Fibroblast of peridontal ligament (primary cell): ENCODE measurements around the gene SCARB1.

Experiments
- DNase-seq: peaks from one replicate; pipeline ENCODE4 v3.0.0-alpha.2; 2010; ENCODE audit errors: extremely low read depth

SCARB1 gene

DNA sequence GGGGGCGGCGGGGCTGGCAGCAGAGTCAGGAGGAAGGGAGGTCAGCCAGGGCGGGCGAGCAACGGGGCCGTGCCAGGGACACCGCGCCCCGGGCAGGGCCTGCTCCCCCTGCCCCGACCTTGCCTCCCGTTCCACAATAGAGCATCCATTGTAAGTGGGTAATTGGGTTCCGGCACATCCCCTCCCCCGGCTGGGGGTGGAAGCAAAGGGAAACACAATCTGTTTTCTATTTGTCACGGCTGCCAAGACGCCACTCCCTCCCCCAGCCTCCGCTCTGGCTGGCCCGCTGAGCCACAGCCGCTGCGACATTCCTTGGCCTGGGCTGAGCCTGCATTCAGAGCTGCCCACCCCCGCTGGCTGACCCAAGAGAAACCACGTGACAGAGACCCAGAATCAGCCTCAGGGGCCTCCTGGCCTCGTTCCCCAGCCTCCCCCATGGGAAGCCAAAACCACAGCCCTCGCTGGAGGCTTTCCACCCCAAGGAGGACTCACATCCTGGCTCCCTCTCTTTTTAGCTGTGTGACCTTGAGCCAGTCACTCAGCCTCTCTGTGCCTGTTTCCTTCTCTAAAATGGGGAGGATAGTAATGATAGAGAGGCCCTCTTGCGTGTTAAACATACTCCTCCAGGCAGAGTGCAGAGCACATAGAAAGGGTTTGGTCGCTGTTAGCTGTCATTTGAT lies 117.6 kb downstream of the SCARB1 start:
- DNase-seq = peak; percentile 93

DNA sequence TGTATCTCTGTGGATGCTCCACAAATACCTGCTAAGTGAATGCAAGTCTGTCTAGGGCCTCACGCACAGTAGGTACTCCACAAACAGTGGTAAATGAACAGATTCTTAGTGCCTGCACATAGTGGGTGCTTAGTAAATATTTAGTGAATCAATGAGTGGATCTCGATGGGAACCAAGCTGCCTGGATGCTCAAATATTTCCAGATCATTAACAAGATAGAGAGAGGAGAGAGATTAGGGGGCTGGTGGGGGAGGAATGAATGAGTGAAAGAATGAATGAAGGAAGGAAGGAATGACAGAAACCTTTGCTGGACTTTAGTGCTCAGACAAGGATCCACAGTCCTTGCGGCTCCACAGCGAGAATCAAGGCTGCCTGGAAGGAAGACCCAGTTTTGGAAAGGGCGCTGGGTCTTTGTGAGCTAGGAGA lies 118.2 kb downstream of the SCARB1 start:
- no peak for DNase-seq

DNA sequence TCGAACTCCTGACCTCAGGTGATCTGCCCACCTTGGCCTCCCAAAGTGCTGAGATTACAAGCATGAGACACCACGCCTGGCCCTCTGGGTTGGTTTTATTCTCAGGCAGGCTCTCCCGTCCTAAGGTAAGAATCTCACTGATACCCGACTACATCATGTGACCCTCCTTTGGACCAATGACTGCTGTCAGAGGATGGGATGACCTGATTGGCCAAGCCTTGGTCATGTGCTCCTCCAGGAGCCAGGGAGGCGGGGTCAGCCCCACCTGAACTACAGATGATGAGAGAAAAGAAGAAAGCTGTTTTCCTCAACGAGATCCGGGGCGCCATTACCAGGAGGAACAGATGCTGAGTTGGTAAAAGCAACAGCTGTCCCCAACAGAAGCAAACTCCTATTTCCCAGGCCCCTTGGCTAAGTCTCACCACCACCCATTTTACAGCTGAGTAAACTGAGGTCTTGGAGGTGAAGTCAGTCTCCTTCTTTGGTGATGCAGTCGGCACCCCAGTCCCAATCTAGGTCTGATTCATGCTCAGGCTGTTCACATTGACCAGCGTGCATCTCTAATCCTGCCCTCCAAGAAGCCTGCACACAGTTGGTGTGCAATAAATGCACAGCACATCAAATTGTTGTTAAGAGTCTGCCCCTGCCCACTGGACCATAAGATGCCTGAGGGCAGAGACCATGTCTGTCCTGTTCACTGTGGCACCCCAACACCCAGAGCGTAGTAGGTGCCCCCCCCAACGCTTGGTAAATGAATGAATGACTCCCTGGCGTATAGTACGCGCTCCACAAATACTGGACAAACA lies 118.8 kb downstream of the SCARB1 start:
- DNase-seq = no peak

DNA sequence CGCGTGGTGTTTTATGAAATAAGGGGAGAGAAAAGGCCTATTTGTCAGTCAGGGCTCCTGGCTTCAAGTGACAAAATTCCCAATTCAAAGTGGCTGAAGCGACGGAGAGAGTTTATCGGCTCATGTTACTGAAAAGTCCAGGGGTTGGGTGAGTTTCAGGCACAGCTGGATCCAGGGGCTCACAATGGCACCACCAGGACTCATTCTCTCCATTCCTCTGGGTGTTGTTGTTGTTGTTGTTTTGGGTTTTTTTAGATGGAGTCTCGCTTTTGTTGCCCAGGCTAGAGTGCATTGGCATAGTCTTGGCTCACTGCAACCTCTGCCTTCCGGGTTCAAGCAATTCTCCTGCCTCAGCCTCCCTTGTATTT lies 119.4 kb downstream of the SCARB1 start:
- no peak for DNase-seq

DNA sequence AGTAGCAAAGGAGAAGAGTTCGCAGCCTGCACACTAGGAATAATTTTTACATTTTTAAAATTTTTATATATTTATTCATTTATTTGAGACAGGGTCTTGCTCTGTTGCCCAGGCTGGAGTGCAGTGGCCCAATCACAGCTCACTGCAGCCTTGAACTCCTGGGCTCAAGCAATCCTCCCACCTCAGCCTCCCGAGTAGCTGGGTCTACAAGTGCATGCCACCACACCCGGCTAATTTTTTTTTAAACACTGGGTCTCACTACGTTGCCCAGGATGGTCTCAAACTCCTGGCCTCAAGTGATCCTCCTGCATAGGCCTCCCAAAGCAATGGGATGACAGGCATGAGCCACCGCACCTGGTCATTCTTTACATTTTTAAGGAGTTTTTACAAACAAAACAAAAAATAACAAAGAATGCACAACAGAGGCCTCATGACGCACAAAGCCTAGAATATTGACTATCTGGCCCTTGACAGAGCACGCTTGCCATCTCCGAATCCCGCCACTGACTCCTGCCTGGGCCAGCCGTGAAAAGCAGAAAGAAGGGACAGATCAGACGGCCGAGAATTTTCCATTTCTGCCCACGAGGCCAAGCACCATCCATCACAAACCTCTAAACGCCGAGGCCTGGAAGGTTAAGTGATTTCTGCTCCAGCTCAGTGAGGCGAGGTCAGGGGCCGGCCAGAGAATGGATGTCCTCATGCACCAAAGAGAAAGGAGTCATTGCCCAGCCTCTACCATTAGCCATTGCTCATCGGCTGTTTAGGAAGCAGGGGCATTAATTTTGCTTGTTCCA lies 120.0 kb downstream of the SCARB1 start:
- DNase-seq = no peak

DNA sequence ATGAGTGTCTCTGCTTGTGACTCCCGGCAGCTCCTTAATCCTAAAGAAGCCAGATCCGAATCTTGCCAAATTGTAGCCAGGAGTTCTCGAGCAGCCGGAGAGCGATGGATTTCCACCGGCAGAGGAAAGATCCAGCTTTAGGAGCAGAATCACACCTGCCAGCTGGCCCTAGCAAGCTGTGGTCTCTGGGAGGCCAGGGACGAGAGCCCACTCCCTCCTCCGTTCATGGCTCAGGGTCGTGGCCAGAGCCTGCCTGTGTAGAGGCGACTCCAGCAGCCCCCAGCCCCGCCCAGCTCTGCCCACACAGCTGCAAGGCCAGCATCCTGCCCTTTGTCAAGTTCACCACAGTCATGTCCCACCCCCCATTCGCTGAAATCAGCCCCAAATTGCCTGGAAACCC lies 121.0 kb downstream of the SCARB1 start:
- DNase-seq = no peak

DNA sequence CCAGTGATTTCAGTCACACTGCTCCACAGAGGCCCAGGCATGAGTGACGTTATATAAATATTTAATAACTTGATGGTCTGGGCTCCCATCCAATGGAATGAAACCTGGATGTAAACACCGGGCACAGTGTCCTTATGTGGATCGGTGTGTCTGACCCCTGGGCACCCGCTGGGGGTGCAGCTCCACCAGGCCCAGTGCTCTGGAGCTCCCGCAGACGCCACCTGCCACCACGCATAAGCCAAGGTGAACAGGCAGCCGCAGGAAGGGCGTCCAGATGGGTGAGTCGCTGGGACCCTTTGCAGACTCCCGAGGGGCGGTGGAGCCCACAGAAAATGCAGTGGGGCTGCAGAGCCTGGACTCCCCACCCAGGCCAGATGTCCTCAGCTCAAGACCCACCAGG lies 121.6 kb downstream of the SCARB1 start:
- DNase-seq = no peak

DNA sequence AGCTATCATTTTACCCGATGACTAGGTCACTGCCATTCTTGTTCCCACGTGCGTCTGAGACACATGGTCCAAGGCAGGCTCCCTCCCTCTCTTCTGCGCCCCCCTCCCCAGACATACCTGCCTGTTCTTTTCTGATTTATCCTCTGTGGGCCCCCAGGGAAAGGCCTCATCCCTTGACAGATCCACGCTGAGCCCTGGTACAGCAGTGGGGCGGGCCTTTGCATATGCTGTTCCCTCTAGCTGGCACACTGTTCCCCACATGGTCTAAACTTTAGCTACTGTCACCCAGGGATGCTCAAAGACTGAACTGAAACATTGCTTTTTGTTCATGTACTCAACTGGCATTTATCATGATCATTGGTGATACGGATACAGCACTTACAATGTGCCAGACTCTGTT lies 122.5 kb downstream of the SCARB1 start:
- no peak for DNase-seq

DNA sequence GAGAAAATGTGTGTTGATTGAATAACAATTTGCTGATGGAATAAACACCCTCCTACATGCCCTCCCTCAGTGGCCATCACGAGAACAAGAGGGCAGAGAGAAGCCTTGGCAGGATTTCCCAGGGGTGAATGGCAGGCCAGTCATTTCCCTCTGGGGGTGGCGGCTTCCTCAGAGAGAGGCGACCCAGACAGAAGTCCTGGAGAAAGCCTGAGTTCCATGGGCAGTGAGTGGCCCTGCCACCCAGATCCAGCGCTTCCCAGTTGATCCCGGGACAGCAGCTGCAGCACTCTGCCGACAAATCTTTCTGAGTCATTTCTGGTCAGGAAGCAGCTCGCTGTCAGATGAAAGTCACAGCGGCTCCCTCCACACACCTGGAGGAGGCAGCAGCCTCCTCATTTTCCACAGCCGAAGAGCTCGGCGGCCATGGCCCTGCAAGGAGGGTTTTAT lies 123.0 kb downstream of the SCARB1 start:
- DNase-seq = no peak

DNA sequence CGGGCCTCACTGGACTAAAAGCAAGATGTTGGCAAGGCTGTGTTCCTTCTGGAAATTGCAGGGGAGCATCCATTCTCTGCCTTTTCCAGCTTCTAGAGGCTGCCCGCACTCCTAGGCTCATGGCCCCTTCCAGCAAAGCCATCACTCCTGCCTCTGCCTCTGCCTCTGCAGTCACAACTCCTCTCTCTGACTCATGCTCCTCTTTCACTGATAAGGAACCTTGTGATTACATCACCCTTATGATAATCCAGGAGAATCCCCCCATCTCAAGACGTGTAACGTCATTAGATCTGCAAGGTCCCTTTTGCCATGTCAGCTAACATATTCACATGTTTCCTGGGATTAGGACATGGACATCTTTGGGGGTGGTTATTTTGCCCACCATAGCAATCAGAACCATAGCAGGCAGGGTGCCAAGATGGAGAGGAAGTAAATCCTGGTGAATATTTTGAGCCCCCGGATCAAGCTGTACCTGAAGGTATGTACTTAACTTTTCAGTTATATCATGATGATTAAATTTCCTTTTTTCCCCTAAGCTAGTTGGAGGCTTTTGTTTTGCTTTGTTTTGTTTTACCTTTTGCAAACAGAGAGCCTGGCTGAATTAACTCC lies 123.6 kb downstream of the SCARB1 start:
- no peak for DNase-seq

DNA sequence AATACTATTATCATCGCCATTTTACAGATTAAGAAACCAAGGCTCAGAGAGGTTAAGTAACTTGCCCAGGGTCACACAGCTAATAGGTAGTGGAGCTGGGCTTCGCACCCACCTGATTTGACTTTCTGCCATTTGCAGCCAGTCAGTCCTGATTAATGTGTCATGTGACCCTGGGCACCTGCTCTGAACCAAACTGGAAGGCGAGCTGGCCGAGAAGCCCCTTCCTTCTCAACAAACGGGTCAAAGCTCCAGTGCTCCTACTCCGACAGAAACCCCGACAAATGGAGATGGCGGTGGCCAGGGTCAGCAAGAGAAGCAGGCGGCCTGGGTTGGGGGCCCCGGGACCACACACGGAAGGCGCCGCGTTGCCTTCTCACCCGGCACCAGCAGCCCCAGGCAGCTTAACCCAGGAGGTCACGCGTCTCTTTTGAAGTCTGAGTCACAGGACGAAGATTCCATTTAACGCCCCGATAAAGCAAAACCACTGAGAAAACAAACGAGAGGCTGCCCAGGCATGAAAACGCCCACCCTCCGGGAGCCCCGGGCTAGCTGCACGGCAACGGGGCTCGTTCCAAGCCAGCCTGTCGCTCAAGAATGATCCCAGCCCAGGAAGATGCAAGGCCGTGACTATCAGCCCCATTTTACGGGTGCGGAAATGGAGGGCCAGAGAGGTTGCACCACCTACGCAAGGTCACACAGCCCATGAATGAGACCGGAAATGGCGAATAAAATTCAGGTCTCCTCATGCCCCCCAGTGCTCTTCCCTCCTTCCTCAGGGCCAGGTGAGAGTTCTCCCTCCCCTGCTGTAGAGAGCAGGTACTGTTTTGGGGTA lies 124.8 kb downstream of the SCARB1 start:
- no peak for DNase-seq

DNA sequence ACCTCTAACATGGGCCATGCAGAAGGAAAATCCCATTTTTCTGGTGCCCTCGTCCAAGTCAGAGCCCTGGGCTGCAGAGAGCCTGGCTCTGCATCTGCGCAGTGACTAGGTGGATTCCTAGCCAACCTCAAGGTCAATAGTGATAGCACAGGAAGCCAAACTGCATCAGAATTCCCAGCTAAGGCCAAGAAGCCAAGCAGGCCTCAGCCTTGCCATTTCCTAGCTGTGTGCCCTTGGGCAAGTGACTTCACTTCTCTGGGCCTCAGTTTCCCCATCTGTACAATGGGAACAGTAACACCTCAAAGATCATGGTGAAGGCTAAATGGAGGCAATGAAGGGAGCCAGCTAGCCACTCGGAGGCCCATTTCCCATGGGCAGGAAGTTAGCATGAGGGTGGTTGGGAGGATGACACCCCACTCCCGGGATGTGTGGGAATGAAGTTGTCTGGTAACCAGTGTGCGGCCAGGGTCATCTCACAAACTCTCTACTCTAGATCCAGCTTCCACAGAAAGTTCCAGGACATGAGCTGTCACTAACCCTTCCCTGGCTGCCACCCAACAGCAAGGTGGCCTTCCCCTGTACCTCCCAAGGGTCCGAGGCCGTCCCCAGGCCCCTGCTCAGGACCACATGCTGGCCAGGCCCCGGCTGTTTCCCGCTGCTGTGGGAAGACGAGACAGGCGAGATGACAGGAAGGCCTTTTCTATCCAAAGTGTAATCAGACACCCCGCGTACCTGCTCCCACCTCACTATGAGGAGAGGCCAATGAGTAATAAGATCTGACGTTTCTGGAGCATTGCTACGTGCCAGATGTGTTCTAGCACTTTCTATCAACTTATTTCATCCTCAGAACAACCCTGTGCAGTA lies 125.7 kb downstream of the SCARB1 start:
- DNase-seq = no peak

DNA sequence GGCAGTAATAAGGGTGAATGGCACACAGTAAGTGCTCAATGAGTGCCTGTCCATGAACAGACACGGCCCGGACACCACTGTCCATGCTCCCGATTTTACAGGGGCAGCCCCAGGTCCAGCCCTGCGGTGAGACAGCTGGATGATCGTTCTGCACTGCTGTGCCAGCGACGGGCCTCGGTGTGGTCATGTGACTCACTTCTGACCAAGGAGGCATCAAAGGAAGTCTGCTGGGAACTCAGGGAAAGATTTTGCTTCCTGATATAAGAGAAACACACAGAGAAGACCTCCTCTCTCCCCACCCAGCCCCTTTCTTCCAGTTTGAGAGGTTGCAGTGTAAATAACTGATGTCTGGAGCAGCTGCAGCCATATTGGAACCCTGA lies 126.6 kb downstream of the SCARB1 start:
- DNase-seq = no peak

DNA sequence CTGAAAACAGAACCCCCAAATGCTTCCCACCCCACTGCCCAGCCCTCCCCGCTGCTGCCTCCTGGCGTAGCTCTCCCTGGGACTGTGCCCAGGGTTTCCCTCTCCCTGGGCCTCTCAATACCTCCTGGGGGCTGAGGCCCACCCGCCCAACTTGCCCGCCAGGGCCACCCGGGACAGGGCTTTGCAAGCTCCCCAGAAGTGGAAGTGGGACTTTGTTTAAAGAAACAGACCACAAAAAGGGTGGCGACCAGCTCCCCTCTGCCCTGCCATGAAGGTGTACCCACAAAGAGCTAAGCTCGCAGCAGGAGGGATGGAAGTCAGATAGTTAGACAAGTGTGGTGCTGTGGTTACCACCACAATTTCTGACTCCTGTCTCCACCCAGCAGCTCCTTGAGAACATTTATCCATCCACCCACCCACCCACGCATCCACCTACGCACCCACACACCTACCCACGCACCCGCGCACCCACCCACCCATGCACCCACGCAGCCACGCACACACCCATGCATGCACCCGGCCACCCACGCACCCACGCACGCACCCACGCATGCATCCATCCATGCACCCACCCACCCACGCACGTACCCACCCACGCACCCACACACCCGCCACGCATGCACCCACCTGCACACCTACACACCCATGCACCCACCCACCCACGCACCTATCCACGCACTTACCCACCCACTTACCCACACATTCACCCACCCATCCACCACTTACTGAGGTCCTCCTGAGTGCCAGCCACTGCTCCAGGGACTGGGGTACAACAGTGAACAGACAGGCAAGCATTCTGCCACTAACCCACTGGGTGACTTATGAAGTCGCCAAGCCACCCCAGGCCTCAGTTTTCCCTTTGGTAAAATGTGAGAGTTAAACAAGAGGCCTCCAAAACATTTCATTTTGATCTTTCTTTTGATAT lies 127.3 kb downstream of the SCARB1 start:
- no peak for DNase-seq

DNA sequence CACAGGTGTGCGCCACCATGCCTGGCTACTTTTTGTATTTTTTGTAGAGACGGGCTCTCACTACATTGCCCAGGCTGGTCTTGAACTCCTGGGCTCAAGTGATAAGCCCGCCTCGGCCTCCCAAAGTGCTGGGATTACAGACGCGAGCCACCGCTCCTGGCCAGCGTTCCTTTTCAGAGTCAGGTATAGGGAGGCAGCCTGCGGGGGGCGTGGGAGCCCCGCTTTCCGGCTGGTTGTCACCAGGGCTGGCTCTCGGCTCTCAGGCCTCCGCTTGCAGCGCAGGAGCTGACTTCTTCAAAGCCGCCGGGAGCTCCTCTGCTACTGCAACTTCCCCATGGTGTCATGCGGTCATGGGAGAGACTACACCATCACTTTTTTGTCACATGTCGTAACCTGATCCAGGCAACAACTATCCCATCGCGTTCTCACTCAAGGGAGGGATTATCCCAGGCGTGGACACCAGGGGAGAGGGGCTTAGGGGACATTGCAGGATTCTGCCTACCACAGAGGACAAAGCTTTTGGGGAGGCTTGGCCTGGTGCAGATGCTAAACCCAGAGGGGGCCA lies 129.4 kb downstream of the SCARB1 start:
- no peak for DNase-seq

DNA sequence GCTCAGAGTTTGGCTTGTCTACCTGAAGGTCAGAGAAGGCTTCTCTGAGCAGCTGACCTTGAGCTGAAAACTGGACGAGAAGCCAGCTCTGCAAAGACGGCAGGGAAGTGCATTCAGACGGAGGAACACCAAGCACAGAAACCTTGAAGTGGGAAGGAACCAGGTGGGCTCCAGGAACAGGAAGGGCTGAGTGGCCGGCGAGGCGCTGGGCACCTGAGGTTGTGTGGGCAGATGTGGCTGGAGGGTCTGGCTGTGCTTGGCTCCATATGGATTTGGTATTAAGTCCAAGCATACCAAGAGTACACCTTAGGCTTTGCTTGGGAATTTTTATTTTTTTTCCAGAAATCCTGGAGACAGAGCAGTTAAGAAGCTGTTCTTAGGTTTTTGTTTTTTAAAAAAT lies 130.6 kb downstream of the SCARB1 start:
- no peak for DNase-seq

DNA sequence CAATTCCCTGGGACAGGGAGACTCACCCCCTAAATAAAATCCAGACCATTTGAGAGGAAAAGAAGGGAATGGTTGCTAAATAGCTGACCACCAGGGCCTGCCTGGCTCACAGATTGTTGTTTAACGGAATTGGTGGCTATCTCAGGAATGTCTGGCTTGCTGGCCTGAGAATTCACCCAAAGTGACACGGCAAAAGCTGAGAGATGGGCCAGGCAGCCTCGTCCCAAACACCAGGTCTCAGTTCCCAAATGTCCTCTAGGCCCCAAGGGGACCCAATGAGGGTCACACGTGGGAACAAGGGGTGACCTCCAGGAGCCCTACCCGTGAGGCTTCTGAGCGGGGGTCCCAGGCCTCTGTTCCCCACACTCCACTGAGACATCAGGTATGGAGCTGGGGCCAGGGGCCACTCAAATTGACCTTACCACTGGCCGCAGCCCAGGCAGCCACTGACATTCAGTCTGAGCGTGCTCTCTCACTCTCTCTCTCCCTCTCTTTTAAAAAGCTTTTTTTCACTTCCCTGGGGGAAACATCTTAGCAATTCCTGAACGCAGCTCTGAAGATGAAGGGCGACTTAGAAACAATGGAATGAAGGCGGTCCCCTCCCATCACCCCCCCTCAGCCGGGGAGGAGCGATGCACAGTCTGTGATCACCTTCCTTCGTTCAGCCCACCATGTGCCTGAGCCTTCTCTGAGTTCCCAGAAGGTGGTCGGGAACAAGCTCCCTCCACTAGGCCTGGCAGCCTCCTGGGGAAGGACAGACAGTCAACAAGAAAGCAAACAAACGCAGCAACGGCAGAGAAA lies 131.2 kb downstream of the SCARB1 start:
- no peak for DNase-seq

DNA sequence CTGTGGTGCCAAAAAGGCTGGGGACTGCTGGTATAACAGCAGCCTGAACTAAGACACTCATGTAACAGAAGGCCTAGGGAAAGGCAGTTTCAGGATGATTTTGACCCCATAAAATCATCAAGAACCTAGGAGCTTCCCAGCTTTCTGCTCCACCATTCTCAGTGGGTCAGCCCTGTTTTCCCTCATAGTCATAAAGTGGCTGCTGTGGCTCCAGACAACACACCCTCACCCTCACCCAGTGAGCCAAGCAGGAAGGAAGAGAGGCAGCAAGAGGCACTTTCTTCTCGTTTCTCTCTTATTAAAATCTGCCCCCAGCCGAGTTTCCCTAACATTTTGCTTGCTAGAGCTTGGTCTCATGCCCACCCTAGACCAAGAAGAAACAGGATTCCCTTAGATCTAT lies 131.8 kb downstream of the SCARB1 start:
- no peak for DNase-seq
